Activated CD4-positive, alpha-beta T cell treated with anti-CD3 and anti-CD28 coated beads, Interleukin-2, amount 10 ng/mL, durations not matched to agents 7 days and 5 days (primary cell): ENCODE results near the gene CRTC2. TPM values are rescaled to one million over a fixed set of nuclear protein-coding genes. Genes with fewer than 3 reads are reported as not detected.
"Not testable (repeated sequence)": the region's sequence is repeated elsewhere in the genome, so short reads cannot be mapped to it uniquely, and the experiment has no call there.

Experiments
- CTCF ChIA-PET: fragments of 350-600 bp; sonication (Branson Sonifier 250); formaldehyde crosslinking; loops from one replicate; lab custom pipeline; 2021; ENCODE audit warnings: antibody characterized with exemption; lab: Charles Lee
- POLR2A ChIA-PET: fragments of 350-600 bp; sonication (Branson Sonifier 250); formaldehyde crosslinking; loops from one replicate; lab custom pipeline; 2021; ENCODE audit warnings: antibody characterized with exemption; lab: Charles Lee
- DNase-seq: peaks from one replicate; pipeline ENCODE4 v3.0.0-alpha.2; 2020
- H3K27ac Mint-ChIP-seq: one replicate; pipeline ENCODE4 v1.8.0; 2021; ENCODE audit warnings: mild to moderate bottlenecking, moderate library complexity, mixed read lengths
- H3K27me3 Mint-ChIP-seq: one replicate; pipeline ENCODE4 v1.8.0; 2021; ENCODE audit warnings: mixed read lengths
- H3K36me3 Mint-ChIP-seq: one replicate; pipeline ENCODE4 v1.8.0; 2021; ENCODE audit warnings: low read depth, mixed read lengths
- H3K4me1 Mint-ChIP-seq: one replicate; pipeline ENCODE4 v1.8.0; 2021; ENCODE audit warnings: mixed read lengths
- H3K4me3 Mint-ChIP-seq: one replicate; pipeline ENCODE4 v1.8.0; 2021; ENCODE audit warnings: mild to moderate bottlenecking, moderate library complexity, mixed read lengths
- H3K9me3 Mint-ChIP-seq: one replicate; pipeline ENCODE4 v1.8.0; 2021; ENCODE audit warnings: mixed read lengths
- total RNA-seq, 2 experiments: library from RNA; stranded (reverse); gene quantifications; one replicate each; pipeline ENCODE4 v1.2.3, GENCODE V29; 2021

The CRTC2 gene
- total RNA-seq, 2 experiments from 2014 or later = 80.7 to 107 TPM

DNA sequence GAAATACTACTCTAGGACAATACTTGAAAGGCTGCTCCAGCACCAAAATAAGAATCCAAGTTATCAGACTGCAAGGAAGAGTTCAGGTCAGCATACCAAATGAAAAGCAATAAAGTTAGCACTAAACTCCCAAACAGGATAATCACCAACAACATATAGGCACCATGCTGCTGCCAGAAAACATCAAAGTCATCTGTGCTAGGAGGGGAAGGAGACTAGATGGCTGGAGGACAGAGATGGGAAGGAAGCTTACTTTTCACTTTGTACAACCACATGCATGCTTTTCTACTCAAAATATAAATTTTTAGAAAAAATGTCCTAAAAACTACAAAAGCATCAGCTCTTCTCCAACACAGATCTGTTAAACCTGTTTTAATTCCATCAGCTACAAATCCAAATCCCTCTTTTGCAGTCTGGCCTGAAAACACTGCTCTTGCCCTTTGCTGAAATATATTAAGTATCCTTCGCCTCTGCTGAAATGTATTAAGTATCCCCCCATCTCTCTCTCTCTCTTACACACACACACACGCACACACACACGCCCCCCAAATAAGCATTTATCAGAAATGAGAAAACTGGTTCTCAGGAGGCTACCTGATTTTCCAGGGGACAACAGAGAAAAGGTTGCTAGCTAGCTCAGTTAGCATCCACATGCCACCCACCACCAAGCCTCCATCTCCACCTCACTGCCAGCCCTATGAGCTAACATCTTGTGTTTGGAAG, 37.2 kb downstream of the CRTC2 start:
- DNase-seq = no peak
- H3K27me3 Mint-ChIP-seq = no peaks in the 10 kb centered on the region
- POLR2A ChIA-PET = interaction anchor here (0.6 to 1.2 kb wide), 3 partner anchors 35 to 1034 kb away, joined by 3 read pairs; partner anchors contain the start of genes PBXIP1 and RPS27
- CTCF ChIA-PET = interaction anchor here (0.6 to 3.3 kb wide), 9 partner anchors 9 to 414 kb away, joined by 3 to 20 read pairs (median 3); partner anchors contain the start of gene DENND4B
- peak overlapping the region; percentile 95 for H3K4me3 Mint-ChIP-seq
- peaks cover 48% of the 10 kb centered on the region for H3K4me1 Mint-ChIP-seq
- H3K27ac Mint-ChIP-seq = peak overlapping the region; percentile 87
- H3K9me3 Mint-ChIP-seq = no peaks in the 10 kb centered on the region
- H3K36me3 Mint-ChIP-seq = peaks cover 10% of the 10 kb centered on the region

DNA sequence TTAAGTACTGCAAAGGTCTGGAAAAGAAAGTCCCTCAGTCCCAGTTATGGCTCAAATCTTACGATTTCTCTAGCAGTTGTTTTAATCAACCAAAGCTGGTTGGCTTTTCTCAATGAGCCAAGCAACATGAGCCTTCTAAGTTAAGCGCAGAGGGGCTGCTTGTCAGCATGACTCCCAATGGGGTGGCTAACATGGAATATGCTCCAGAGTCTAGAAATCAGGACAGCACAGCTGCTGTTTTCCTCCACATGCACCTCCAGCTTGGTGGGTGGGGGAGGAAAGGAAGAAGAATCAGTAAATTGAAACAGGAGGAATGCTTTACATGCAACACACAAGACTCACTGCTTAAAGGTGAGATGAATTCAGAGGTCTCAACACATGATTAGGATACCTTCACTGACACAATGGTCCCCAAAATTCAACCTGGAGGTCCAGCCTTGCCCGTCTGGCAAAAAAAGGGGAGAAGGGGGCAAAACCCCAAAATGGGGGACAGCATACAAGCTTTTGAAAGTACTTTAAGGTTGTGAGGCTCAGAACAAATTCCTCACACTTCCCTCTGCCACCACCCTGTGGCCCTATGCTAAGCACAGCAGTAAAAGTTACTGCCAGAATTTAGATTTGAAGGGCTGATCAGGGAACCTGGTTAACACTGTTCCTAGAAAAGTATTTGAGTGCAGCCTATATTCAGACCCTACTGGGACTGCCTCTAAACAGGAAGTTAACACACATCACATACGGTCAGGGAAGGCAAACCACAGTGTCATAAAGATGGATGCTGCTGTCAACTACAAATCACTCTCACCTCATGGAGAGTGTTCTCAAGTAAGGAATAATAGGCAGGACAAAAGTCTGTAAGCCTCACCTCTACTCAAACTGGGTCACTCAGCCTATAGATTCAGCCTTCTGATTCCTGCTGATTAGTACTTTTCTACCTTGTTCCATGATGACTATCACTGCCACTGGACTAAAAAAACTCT, 38.2 kb downstream of the CRTC2 start:
- Mint-ChIP-seq H3K27ac (peak overlapping the region; percentile 87), H3K27me3 (no peaks in the 10 kb centered on the region)

DNA sequence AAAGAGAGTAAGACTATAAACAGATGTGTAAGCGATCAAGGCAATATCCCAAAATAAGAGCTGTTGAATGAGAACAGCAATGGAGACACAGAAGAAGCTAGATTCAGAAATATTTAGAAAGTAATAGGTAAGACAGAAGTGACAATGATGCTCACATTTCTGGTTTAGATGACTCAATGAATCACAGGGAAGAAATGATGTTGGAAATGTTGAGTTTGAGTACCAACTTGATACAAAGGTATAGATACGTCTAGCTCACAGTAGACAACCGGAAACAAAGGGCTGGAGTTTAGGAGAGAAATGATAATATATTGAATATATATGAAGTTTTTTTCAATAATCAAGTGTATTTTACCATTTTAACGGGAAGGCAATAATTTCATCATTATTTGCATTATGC, 42.1 kb downstream of the CRTC2 start:
- no peak overlapping the region for H3K27ac Mint-ChIP-seq
- CTCF ChIA-PET = interaction anchor here (1.0 kb wide), 2 partner anchors 11 to 21 kb away, joined by 3 read pairs; no protein-coding TSS in a partner anchor
- POLR2A ChIA-PET = no interaction called here

More for the DNA sequence above, 38.2 kb downstream of the CRTC2 start:
- peaks cover 51% of the 10 kb centered on the region for H3K4me1 Mint-ChIP-seq
- DNase-seq = peak; percentile 41
- CTCF ChIA-PET = interaction anchor here (0.7 to 2.0 kb wide), 3 partner anchors 20 to 113 kb away, joined by 3 to 6 read pairs (median 4); partner anchors contain the start of gene RAB13
- POLR2A ChIA-PET = no interaction called here
- H3K4me3 Mint-ChIP-seq = peak overlapping the region; percentile 95
- no peaks in the 10 kb centered on the region for H3K9me3 Mint-ChIP-seq
- peaks cover 13% of the 10 kb centered on the region for H3K36me3 Mint-ChIP-seq

DNA sequence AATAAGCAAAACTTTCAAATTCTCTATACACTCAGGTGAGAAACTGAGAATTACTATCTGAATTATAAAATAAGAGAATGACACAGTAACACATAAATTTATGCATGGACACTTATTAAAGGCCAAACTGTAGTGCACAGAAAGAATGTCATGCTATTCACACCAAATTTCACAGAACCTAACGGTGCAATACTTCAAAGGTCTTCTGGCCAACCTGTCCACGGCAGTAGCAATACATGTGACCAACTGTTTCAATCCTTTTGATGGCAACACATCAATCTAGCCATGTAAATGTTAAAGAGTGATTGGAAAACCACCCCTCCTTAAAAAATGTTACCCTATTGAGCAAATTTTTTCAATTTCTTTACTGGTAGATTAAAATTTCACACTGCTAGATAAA, 46.1 kb downstream of the CRTC2 start:
- ChIA-PET CTCF (interaction anchor here (0.6 kb wide), 1 partner anchor 9 kb away, joined by 3 read pairs; no protein-coding TSS in a partner anchor), POLR2A (no interaction called here)
- H3K4me1 Mint-ChIP-seq = peaks cover 19% of the 10 kb centered on the region
- H3K27me3 Mint-ChIP-seq = no peaks in the 10 kb centered on the region
- no peaks in the 10 kb centered on the region for H3K9me3 Mint-ChIP-seq
- H3K36me3 Mint-ChIP-seq = peaks cover 21% of the 10 kb centered on the region
- no peak for DNase-seq
- H3K27ac Mint-ChIP-seq = no peak overlapping the region
- H3K4me3 Mint-ChIP-seq = no peak overlapping the region

More for the DNA sequence above, 42.1 kb downstream of the CRTC2 start:
- Mint-ChIP-seq H3K9me3 (no peaks in the 10 kb centered on the region), H3K36me3 (peaks cover 21% of the 10 kb centered on the region), H3K4me1 (peaks cover 50% of the 10 kb centered on the region), H3K4me3 (no peak overlapping the region), H3K27me3 (no peaks in the 10 kb centered on the region)
- no peak for DNase-seq

DNA sequence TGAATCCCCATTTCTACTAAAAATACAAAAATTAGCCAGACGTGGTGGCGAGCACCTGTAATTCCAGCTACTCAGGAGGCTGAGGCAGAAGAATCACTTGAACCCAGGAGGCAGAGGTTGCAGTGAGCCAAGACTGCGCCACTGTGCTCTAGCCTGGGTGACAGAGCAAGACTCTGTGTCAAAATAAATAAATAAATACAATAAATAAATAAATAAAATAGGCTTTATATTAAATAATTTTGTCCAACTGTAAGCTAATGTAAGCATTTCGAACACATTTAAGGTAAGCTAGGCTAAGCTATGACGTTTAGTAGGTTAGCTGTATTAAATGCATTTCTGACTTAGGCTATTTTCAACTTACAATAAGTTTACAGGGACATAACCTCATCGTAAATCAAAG, 47.9 kb downstream of the CRTC2 start:
- POLR2A ChIA-PET, H3K4me3 Mint-ChIP-seq, H3K27ac Mint-ChIP-seq, H3K9me3 Mint-ChIP-seq, DNase-seq, H3K27me3 Mint-ChIP-seq: not testable (repeated sequence)
- CTCF ChIA-PET = interaction anchor here (0.7 to 1.1 kb wide), 2 partner anchors 17 to 55 kb away, joined by 3 read pairs; no protein-coding TSS in a partner anchor
- H3K36me3 Mint-ChIP-seq = peaks cover 30% of the 10 kb centered on the region
- H3K4me1 Mint-ChIP-seq = peaks cover 30% of the 10 kb centered on the region

DNA sequence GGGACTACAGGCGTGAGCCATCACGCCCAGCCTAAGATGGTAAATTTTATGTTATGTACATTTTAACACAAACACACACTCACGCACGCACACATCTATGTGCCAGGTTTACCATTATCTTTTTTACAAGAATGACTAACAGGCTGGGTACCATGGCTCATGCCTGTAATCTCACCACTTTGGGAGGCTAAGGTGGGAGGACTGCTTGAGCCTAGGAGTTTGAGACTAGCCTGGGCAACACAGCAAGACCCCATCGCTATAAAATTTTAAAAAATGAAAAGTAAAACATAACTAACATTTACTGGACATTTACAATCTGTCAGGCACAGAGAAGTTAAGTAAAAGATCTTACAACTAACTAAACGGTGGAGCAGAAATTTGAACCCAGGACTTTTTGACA, 50.3 kb downstream of the CRTC2 start:
- CTCF ChIA-PET = interaction anchor here (0.6 to 1.0 kb wide), 2 partner anchors 48 to 299 kb away, joined by 3 read pairs; no protein-coding TSS in a partner anchor
- Mint-ChIP-seq H3K4me3 (no peak overlapping the region), H3K27ac (no peak overlapping the region), H3K4me1 (peaks cover 38% of the 10 kb centered on the region), H3K36me3 (peaks cover 25% of the 10 kb centered on the region), H3K27me3 (no peaks in the 10 kb centered on the region), H3K9me3 (no peaks in the 10 kb centered on the region)
- no peak for DNase-seq
- POLR2A ChIA-PET = no interaction called here

DNA sequence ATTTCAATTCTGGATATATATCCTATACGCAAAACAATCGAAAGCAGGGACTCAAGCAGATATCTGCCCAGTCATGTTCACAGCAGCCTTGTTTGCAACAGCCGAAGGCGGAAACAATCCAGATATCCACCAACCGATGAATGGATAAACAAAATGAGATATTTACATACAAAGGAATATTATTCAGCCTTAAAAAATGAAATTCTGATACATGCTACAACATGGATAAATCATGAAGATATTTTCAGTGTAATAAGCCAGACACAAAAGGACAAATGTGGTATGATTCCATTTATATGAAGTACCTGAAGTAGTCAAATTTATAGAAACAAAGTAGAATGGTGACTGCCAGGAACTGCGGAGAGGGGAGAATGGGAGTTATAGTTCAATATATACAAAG, 51.3 kb downstream of the CRTC2 start:
- no peak overlapping the region for H3K27ac Mint-ChIP-seq
- H3K27me3 Mint-ChIP-seq = no peaks in the 10 kb centered on the region
- no peaks in the 10 kb centered on the region for H3K9me3 Mint-ChIP-seq
- H3K4me3 Mint-ChIP-seq = no peak overlapping the region
- DNase-seq = no peak
- CTCF ChIA-PET = no interaction called here
- peaks cover 23% of the 10 kb centered on the region for H3K36me3 Mint-ChIP-seq
- peaks cover 33% of the 10 kb centered on the region for H3K4me1 Mint-ChIP-seq
- POLR2A ChIA-PET = no interaction called here

DNA sequence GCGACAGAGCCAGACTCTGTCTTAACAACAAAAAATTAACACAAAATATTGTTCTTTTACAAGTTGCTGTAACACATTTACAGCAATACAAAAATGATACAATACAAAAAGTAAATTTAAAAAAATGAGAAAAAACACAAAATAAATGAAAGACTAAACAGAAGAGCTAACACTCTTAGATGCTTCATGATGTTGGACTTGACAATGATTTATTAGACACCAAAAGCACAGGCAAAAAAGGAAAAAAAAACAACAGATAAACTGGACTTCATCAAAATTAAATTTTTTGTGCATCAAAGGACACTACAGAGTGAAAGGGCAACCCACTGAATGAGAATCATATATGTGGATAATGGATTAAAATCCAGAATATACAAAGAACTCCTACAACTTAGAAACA, 52.0 kb downstream of the CRTC2 start:
- Mint-ChIP-seq H3K4me3 (no peak overlapping the region), H3K36me3 (peaks cover 20% of the 10 kb centered on the region), H3K4me1 (peaks cover 27% of the 10 kb centered on the region), H3K9me3 (no peaks in the 10 kb centered on the region), H3K27me3 (no peaks in the 10 kb centered on the region), H3K27ac (no peak overlapping the region)
- ChIA-PET CTCF (no interaction called here), POLR2A (no interaction called here)
- DNase-seq = no peak

DNA sequence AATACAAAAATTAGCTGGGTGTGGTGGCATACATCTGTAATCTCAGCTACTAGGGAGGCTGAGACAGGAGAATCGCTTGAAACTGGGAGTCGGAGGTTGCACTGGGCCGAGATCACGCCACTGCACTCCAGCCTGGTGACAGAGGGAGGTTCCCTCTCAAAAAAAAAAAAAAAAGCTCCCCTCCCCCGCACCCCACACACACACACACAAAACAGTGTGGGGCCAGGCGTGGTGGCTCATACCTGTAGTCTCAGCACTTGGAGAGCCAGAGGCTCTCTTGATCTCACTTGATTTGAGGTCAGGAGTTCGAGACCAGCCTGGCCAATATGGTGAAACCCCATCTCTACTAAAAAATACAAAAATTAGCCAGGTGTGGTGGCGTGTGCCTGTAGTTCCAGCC, 52.5 kb downstream of the CRTC2 start:
- H3K9me3 Mint-ChIP-seq, H3K4me3 Mint-ChIP-seq, H3K27me3 Mint-ChIP-seq, H3K27ac Mint-ChIP-seq, DNase-seq, POLR2A ChIA-PET: not testable (repeated sequence)
- H3K36me3 Mint-ChIP-seq = peaks cover 24% of the 10 kb centered on the region
- peaks cover 25% of the 10 kb centered on the region for H3K4me1 Mint-ChIP-seq
- CTCF ChIA-PET = interaction anchor here (0.9 to 1.5 kb wide), 2 partner anchors 10 to 13 kb away, joined by 3 read pairs; no protein-coding TSS in a partner anchor

DNA sequence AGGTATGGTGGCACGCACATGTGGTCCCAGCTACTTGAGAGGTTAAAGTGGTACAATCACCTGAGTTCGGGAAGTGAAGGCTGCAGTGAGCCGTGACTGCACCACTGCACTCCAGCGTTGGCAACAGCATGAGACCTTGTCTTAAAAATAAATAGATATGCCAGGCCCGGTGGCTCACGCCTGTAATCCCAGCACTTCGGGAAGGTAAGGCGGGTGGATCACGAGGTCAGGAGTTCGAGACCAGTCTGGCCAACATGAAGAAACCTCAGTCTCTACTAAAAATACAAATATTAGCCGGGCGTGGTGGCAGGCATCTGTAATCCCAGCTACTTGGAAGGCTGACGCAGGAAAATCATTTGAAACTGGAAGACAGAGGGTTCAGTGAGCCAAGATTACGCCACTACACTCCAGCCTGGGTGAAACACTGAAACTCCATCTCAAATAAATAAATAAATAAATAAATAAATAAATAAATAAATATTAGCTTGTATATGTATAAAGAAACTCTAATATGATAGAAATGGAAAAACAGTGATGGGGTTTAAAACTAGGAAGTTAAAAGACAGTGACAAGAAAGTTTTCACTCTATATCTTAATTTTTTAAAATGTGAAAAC, 54.5 kb downstream of the CRTC2 start:
- CTCF ChIA-PET = interaction anchor here (0.5 kb wide), 1 partner anchor 138 kb away, joined by 3 read pairs; no protein-coding TSS in a partner anchor
- Mint-ChIP-seq H3K27me3 (no peaks in the 10 kb centered on the region), H3K36me3 (peaks cover 27% of the 10 kb centered on the region), H3K9me3 (no peaks in the 10 kb centered on the region), H3K4me1 (peaks cover 27% of the 10 kb centered on the region), H3K27ac (no peak overlapping the region), H3K4me3 (no peak overlapping the region)
- DNase-seq = no peak
- POLR2A ChIA-PET = no interaction called here

DNA sequence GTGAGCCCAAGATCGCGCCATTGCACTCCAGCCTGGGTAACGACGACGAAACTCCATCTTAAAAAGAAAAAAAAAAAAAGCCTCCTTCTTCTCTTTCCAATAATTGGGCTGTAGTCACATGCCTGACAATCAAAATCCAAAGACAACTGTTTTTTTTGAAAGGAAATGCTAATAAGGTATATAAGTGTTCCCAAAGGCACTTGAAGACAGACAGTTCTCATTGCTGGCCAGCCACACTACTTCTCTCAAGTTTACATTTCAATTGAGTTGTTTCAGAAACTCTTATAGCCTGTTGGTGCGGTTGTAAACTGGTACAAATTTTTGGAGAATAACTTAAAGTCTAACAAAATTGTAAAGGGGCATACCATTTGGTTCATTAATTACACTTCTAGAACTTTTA, 58.9 kb downstream of the CRTC2 start:
- Mint-ChIP-seq H3K9me3 (no peaks in the 10 kb centered on the region), H3K27ac (no peak overlapping the region), H3K4me1 (peaks cover 12% of the 10 kb centered on the region), H3K27me3 (no peaks in the 10 kb centered on the region), H3K36me3 (peaks cover 18% of the 10 kb centered on the region), H3K4me3 (no peak overlapping the region)
- ChIA-PET POLR2A (no interaction called here), CTCF (no interaction called here)
- no peak for DNase-seq
